ENCODE results near the gene MEIOB. TPM values are rescaled to one million over a fixed set of nuclear protein-coding genes. Genes with fewer than 3 reads are reported as not detected.

MEIOB gene
- total RNA-seq, 6 experiments from 2014 or later: not detected

DNA sequence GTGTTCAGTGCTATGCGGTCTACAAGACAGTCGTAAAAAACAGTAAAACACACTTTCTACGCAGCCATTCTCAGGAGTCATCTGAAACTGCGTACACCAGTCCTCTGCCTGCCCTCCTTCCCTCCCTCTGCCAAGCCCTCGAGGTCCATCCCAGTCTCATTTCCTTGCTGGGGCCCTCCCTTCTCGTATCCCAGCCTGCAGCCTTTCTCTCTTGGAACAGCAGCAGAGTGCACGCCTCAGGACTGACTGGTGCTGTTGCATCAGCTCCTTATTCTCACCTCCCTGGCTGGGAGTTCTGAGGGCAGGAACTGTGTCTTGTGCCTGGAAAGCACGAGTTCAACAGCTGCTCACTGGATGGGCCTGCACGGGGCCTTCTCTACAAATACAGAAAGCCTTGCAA lies 32.4 kb downstream of the MEIOB start:
- TF ChIP-seq CTCF (IDR thresholded peaks at IDR 0.05): no peak
- no peaks in the 10 kb centered on the region for H3K9me3 Mint-ChIP-seq

GRCh38 chr16:1834096-1834495 lies 37.9 kb downstream of the MEIOB start:
- H3K4me1 Mint-ChIP-seq (ENCODE audit: low read depth): peaks cover 11% of the 10 kb centered on the region
- no peak for DNase-seq
- no peak overlapping the region for H3K27ac Mint-ChIP-seq
- H3K36me3 Mint-ChIP-seq (ENCODE audit: low read depth): peaks cover 4% of the 10 kb centered on the region
- H3K4me3 Mint-ChIP-seq: no peak overlapping the region
- H3K9me3 Mint-ChIP-seq: no peaks in the 10 kb centered on the region
- no peak for TF ChIP-seq CTCF (IDR thresholded peaks at IDR 0.05)
- peaks cover 3% of the 10 kb centered on the region for H3K27me3 Mint-ChIP-seq (ENCODE audit: insufficient read depth)

More for the DNA sequence above, 32.4 kb downstream of the MEIOB start:
- Mint-ChIP-seq H3K4me1 (ENCODE audit: low read depth) (peaks cover 13% of the 10 kb centered on the region), H3K27ac (peak overlapping the region; percentile 51), H3K36me3 (ENCODE audit: low read depth) (no peaks in the 10 kb centered on the region), H3K4me3 (peak overlapping the region; percentile 55), H3K27me3 (ENCODE audit: insufficient read depth) (peaks cover 1% of the 10 kb centered on the region; the same call in 1 of the 2 replicates)
- DNase-seq: peak; percentile 63

GRCh38 chr16:1832838-1833454 lies 39.0 kb downstream of the MEIOB start:
- TF ChIP-seq CTCF (IDR thresholded peaks at IDR 0.05): no peak
- DNase-seq: no peak
- Mint-ChIP-seq H3K27ac (no peak overlapping the region), H3K27me3 (ENCODE audit: insufficient read depth) (peaks cover 3% of the 10 kb centered on the region), H3K36me3 (ENCODE audit: low read depth) (peaks cover 4% of the 10 kb centered on the region), H3K4me3 (no peak overlapping the region), H3K9me3 (no peaks in the 10 kb centered on the region), H3K4me1 (ENCODE audit: low read depth) (peaks cover 18% of the 10 kb centered on the region)

DNA sequence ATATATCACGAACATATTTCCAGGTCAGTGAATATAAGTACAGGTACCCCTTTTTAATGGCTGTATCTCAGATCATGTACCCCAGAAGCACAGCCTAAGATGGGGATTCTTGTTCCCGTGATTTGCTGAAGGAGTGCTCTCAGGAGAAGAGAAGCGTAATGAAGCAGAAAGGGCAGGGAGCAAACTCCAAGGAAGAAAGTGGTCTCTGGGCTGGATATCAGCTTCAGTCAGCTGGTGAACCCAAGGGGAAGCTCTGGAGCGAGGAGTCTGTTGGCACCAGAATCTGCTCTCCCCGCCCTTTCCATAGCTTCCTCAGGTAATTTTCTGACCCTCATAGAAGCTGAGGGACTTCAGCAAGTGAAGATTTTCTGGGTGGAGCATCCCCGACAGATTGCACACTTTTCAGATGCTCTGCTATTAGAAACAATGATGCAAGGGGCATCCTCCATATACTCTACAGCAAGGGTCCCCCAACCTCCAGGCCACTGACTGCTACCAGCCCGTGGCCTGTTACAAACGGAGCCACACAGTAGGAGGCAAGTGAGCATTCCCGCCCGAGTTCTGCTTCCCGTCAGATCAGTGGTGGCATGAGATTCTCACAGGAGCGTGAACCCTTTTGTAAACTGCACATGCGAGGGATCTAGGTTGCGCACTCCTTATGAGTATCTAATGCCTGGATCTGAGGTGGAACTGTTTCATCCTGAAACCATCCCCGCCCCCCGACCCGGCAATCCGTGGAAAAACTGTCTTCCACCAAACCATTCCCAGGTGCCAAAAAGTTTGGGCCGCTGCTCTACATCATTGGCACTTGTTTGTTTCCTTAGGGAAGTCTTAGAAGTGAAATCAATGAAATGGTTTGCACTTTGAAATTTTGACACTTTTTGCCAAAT lies 40.5 kb downstream of the MEIOB start:
- Mint-ChIP-seq H3K4me3 (no peak overlapping the region), H3K9me3 (no peaks in the 10 kb centered on the region), H3K27ac (no peak overlapping the region), H3K4me1 (ENCODE audit: low read depth) (peaks cover 25% of the 10 kb centered on the region), H3K27me3 (ENCODE audit: insufficient read depth) (peaks cover 3% of the 10 kb centered on the region), H3K36me3 (ENCODE audit: low read depth) (peaks cover 11% of the 10 kb centered on the region)
- no peak for DNase-seq
- TF ChIP-seq CTCF (IDR thresholded peaks at IDR 0.05): no peak

GRCh38 chr16:1830213-1830612 lies 41.8 kb downstream of the MEIOB start:
- DNase-seq: no peak
- Mint-ChIP-seq H3K4me3 (no peak overlapping the region), H3K27me3 (ENCODE audit: insufficient read depth) (peaks cover 3% of the 10 kb centered on the region), H3K27ac (no peak overlapping the region), H3K4me1 (ENCODE audit: low read depth) (peaks cover 25% of the 10 kb centered on the region), H3K9me3 (no peaks in the 10 kb centered on the region), H3K36me3 (ENCODE audit: low read depth) (peaks cover 11% of the 10 kb centered on the region)
- TF ChIP-seq CTCF (IDR thresholded peaks at IDR 0.05): no peak
